Cardiac muscle cell (in vitro differentiated cells and primary cell): ENCODE results near the gene LTO1. TPM values are rescaled to one million over a fixed set of nuclear protein-coding genes. Genes with fewer than 3 reads are reported as not detected.
A peak's percentile ranks its signal among the peaks of the same experiment; 100 is the strongest.

Experiments used
- DNase-seq, 2 donors: peaks; one replicate each; pipeline versions ENCODE4 v3.0.0 to v3.0.0-alpha.2; 2010 to 2017; ENCODE audit warnings: low read depth in 1 of 2, low spot score in 1 of 2
- H3K27ac ChIP-seq: fragments of 200-600 bp; sonication (generic); 2 replicates; pipeline ENCODE4 v1.5.1; 2016
- H3K27me3 ChIP-seq: fragments of 200-600 bp; sonication (generic); 2 replicates; pipeline ENCODE4 v1.6.0; 2016; ENCODE audit warnings: control low read depth
- H3K36me3 ChIP-seq: fragments of 200-600 bp; sonication (generic); 2 replicates; pipeline ENCODE4 v1.5.1; 2016; ENCODE audit warnings: control low read depth
- H3K4me1 ChIP-seq: fragments of 200-600 bp; sonication (generic); 2 replicates; pipeline ENCODE4 v1.8.1; 2017; ENCODE audit warnings: low read depth, mild to moderate bottlenecking, mixed run types
- H3K4me3 ChIP-seq: fragments of 200-600 bp; sonication (generic); 2 replicates; pipeline ENCODE4 v1.5.1; 2016; ENCODE audit warnings: mild to moderate bottlenecking
- H3K9me3 ChIP-seq: fragments of 200-600 bp; sonication (generic); 2 replicates; pipeline ENCODE4 v1.5.1; 2017; ENCODE audit warnings: low read depth, mild to moderate bottlenecking, control low read depth
- CTCF ChIP-seq: IDR thresholded peaks from 2 replicates; pipeline ENCODE4 v1.5.1; 2012; ENCODE audit warnings: low read depth, mild to moderate bottlenecking, low read length
- polyA plus RNA-seq: library from polyadenylated mRNA; unstranded; fragments of >200 nt; fragmentation: Nextera tagmentation; extraction: Ambion mirVana; gene quantifications from 2 replicates; pipeline ENCODE4 v1.2.1, GENCODE V29; 2016
- total RNA-seq: library from RNA; depleted of rRNA; stranded (reverse); fragments of >200 nt; gene quantifications from 2 replicates; pipeline ENCODE4 v1.2.3, GENCODE V29; 2016

Gene LTO1
- total and polyA plus RNA-seq, 2 experiments from 2014 or later = 23.0 to 26.2 TPM

GRCh38 chr11:69647390-69647748, 27.8 kb downstream of the LTO1 start:
- H3K9me3 ChIP-seq = no peaks in the 10 kb centered on the region
- no peak for TF ChIP-seq CTCF
- no peak overlapping the region for H3K27ac ChIP-seq
- H3K36me3 ChIP-seq = peaks cover 4% of the 10 kb centered on the region
- peaks cover 8% of the 10 kb centered on the region for H3K27me3 ChIP-seq
- peaks cover 9% of the 10 kb centered on the region for H3K4me1 ChIP-seq
- no peak for DNase-seq
- no peak overlapping the region for H3K4me3 ChIP-seq

- no peak for DNase-seq
- Histone ChIP-seq H3K9me3 (no peaks in the 10 kb centered on the region), H3K4me3 (no peak overlapping the region), H3K27me3 (peaks cover 14% of the 10 kb centered on the region), H3K27ac (no peak overlapping the region), H3K36me3 (no peaks in the 10 kb centered on the region), H3K4me1 (peaks cover 9% of the 10 kb centered on the region)
- TF ChIP-seq CTCF = no peak
Measured at GRCh38 chr11:69646493-69647389, 28.4 kb downstream of the LTO1 start.

GRCh38 chr11:69645801-69646492, 29.2 kb downstream of the LTO1 start:
- TF ChIP-seq CTCF = no peak
- Histone ChIP-seq H3K4me3 (no peak overlapping the region), H3K9me3 (no peaks in the 10 kb centered on the region), H3K36me3 (no peaks in the 10 kb centered on the region), H3K27me3 (peaks cover 21% of the 10 kb centered on the region), H3K27ac (no peak overlapping the region), H3K4me1 (peaks cover 9% of the 10 kb centered on the region)
- no peak for DNase-seq

- Histone ChIP-seq H3K27ac (no peak overlapping the region), H3K9me3 (no peaks in the 10 kb centered on the region), H3K27me3 (peaks cover 29% of the 10 kb centered on the region), H3K4me3 (no peak overlapping the region), H3K36me3 (no peaks in the 10 kb centered on the region), H3K4me1 (peaks cover 9% of the 10 kb centered on the region)
- no peak for DNase-seq
- no peak for TF ChIP-seq CTCF
Measured at GRCh38 chr11:69644962-69645675, 30.0 kb downstream of the LTO1 start.

- no peaks in the 10 kb centered on the region for H3K36me3 ChIP-seq
- TF ChIP-seq CTCF = peak; percentile 36
- no peaks in the 10 kb centered on the region for H3K9me3 ChIP-seq
- peak; percentile 74 to 93 for DNase-seq
- H3K27me3 ChIP-seq = peaks cover 37% of the 10 kb centered on the region
- no peak overlapping the region for H3K4me3 ChIP-seq
- peaks cover 9% of the 10 kb centered on the region for H3K4me1 ChIP-seq
- no peak overlapping the region for H3K27ac ChIP-seq
Measured at GRCh38 chr11:69644071-69644961, 30.8 kb downstream of the LTO1 start.
